Heart left ventricle (tissue), 16 donors: Measurements from ENCODE around the gene RNF141. TPM values are rescaled to one million over a fixed set of nuclear protein-coding genes. Genes with fewer than 3 reads are reported as not detected.

Experiments
- ATAC-seq, 4 donors: fragments of 200-7000 bp; cut with Tn5 transposase; one replicate each; pipeline ENCODE4 v1.9.1; 2020 to 2022; ENCODE audit warnings: moderate library complexity in 4 of 4, mild to moderate bottlenecking in 3 of 4, moderate number of reproducible peaks in 1 of 4
- DNase-seq, 5 donors: peaks; one replicate each; pipeline ENCODE4 v3.0.0-alpha.2; 2020
- H3K27ac ChIP-seq, 12 donors: fragments of 200-600 bp; sonication (generic) in 4 of 12; one replicate each; pipeline versions ENCODE4 v1.5.0 to v1.8.0; 2016 to 2022; ENCODE audit warnings: mild to moderate bottlenecking in 2 of 12
- H3K27me3 ChIP-seq, 9 donors: fragments of 200-600 bp; sonication (generic) in 2 of 9; one replicate each; pipeline versions ENCODE4 v1.5.1 to v1.8.0; 2016 to 2022; ENCODE audit warnings: mild to moderate bottlenecking in 3 of 9
- H3K36me3 ChIP-seq, 9 donors: fragments of 200-600 bp; sonication (generic) in 2 of 9; one replicate each; pipeline versions ENCODE4 v1.5.0 to v1.8.0; 2018 to 2022; ENCODE audit warnings: mild to moderate bottlenecking in 2 of 9
- H3K4me1 ChIP-seq, 12 donors: fragments of 200-600 bp; sonication (generic) in 4 of 12; one replicate each; pipeline versions ENCODE4 v1.5.0 to v1.8.0; 2016 to 2022; ENCODE audit warnings: mild to moderate bottlenecking in 3 of 12
- H3K4me3 ChIP-seq, 12 donors: fragments of 200-600 bp; sonication (generic) in 4 of 12; one replicate each; pipeline versions ENCODE4 v1.5.0 to v1.8.0; 2017 to 2022; ENCODE audit warnings: mild to moderate bottlenecking in 9 of 12, moderate library complexity in 4 of 12
- H3K9me3 ChIP-seq, 12 donors: fragments of 200-600 bp; sonication (generic) in 4 of 12; one replicate each; pipeline versions ENCODE4 v1.5.0 to v1.8.0; 2016 to 2022; ENCODE audit warnings: mild to moderate bottlenecking in 1 of 12
- CTCF ChIP-seq, 12 donors: fragments of 200-600 bp; sonication (generic) in 4 of 12; IDR thresholded peaks; one replicate each; pipeline versions ENCODE4 v1.5.0 to v1.8.0; 2018 to 2022; ENCODE audit warnings: antibody characterized with exemption in 12 of 12, mild to moderate bottlenecking in 5 of 12
- POLR2A ChIP-seq, 2 donors: fragments of 450-650 bp; IDR thresholded peaks; one replicate each; pipeline ENCODE4 v1.6.1; 2017; ENCODE audit warnings: antibody characterized with exemption in 2 of 2, mild to moderate bottlenecking in 2 of 2, moderate library complexity in 2 of 2
- WGBS, 4 donors: extraction: QIAGEN DNeasy Blood & Tissue Kit in 2 of 4; methylation state at CpG; one replicate each; pipeline versions ENCODE4 v1.1.5 to v1.1.7; 2013 to 2018; 5-methylcytosine and 5-hydroxymethylcytosine counted together
- intact Hi-C, 10 donors: fragments of 100-400 bp; cut with DNase I; formaldehyde crosslinking; loops; one replicate each; pipeline versions ENCODE4 v1.11.1 to v1.14.2; 2022
- polyA plus RNA-seq, 2 donors: library from polyadenylated mRNA; stranded (reverse); fragments of 200-250 nt; gene quantifications; one replicate each; pipeline ENCODE4 v1.2.3, GENCODE V29; 2013
- total RNA-seq, 9 donors: library from RNA; depleted of rRNA in 2 of 9; stranded (reverse); fragments of >200 nt in 2 of 9; fragmentation: NEBNext Ultra II Directional in 3 of 9; extraction: Animal tissue kit (Norgen Biotek cat#: 25700) in 3 of 9; gene quantifications; one replicate each; pipeline versions ENCODE4 v1.1.0 to v1.2.4, GENCODE V29; 2016 to 2023
- donor health status: ischemic (EF 13 %, LVEDD 7.1; RV severe dilation, severe dysfunction).
- donor health status: healthy with polysubstance abuse.
- donor health status: DM: no; HTN: yes; CAD: no.
- donor health status: DM: no; HTN: no; CAD: no.
- donor health status: ischemic (EF 25% LVEDD 6.9; RV normal size, moderate dysfunction).
- donor health status: ischemic (EF 25% LVEDD 5.7; RV mildly dilated, moderate dysfunction).
- donor health status: healthy.
- donor health status: DM: yes; HTN: yes; CAD: no.
- donor health status: ischemic (EF 35%, LVEDD 5.7; RV mildly dilated, moderate dysfunction).
- donor health status: nonischemic (EF 11% LVEDD 7.7; RV severe dilation, severe dysfunction).
- donor health status: DM: yes; HTN: yes; CAD: no.
- donor health status: PGD.
- donor health status: ischemic (EF 29% LVEDD 5.4; RV normal size, mild dysfunction).
- donor health status: nonischemic (EF 23%, LVEDD 6.1; RV moderate dilation, normal function).

Gene RNF141
- total and polyA plus RNA-seq, 11 donors: 7.8 to 42.8 (median 30.7) TPM

GRCh38 chr11:10502065-10502680 lies 38.8 kb downstream of the RNF141 start:
- no peak for ATAC-seq
- TF ChIP-seq CTCF (IDR thresholded peaks at IDR 0.05) (no peak), POLR2A (IDR thresholded peaks at IDR 0.05) (no peak)
- no peak overlapping the region for H3K4me3 ChIP-seq
- H3K27ac ChIP-seq: peak overlapping the region in 1 of 12 donors; percentile 90
- H3K4me1 ChIP-seq: peaks cover 0 to 25% (median 0%) of the 10 kb centered on the region in 12 donors
- intact Hi-C loops: loop anchor here in 1 of 10 donors (10.0 kb wide), 1 partner anchor 97 kb away; no protein-coding TSS in a partner anchor
- H3K9me3 ChIP-seq: no peaks in the 10 kb centered on the region
- no peaks in the 10 kb centered on the region for H3K27me3 ChIP-seq
- WGBS, 4 donors: 94 to 97% (median 95%) methylated on average over 6 of the region's 6 CpGs
- H3K36me3 ChIP-seq: peaks cover 0 to 60% (median 0%) of the 10 kb centered on the region in 9 donors
- no peak for DNase-seq

GRCh38 chr11:10500757-10501684 lies 40.0 kb downstream of the RNF141 start:
- 91 to 95% (median 94%) methylated on average over 18 to 20 of the region's 20 CpGs for WGBS, 4 donors
- Histone ChIP-seq H3K27me3 (no peaks in the 10 kb centered on the region), H3K36me3 (peaks cover 0 to 69% (median 0%) of the 10 kb centered on the region in 9 donors)

GRCh38 chr11:10499874-10500601 lies 40.9 kb downstream of the RNF141 start:
- DNase-seq (no peak), ATAC-seq (no peak)
- H3K27me3 ChIP-seq: no peaks in the 10 kb centered on the region
- no peak overlapping the region for H3K4me3 ChIP-seq
- peaks cover 0 to 68% (median 0%) of the 10 kb centered on the region in 9 donors for H3K36me3 ChIP-seq
- no peaks in the 10 kb centered on the region for H3K9me3 ChIP-seq
- intact Hi-C loops: loop anchor here in 2 of 10 donors (10.0 kb wide), 1 partner anchor 95 kb away; no protein-coding TSS in a partner anchor
- peaks cover 0 to 15% (median 0%) of the 10 kb centered on the region in 12 donors for H3K4me1 ChIP-seq
- TF ChIP-seq CTCF (IDR thresholded peaks at IDR 0.05) (no peak), POLR2A (IDR thresholded peaks at IDR 0.05) (no peak)
- 83 to 97% (median 94%) methylated on average over 8 to 15 of the region's 15 CpGs for WGBS, 4 donors
- no peak overlapping the region for H3K27ac ChIP-seq

More at GRCh38 chr11:10500757-10501684, 40.0 kb downstream of the RNF141 start:
- TF ChIP-seq POLR2A (IDR thresholded peaks at IDR 0.05) (no peak), CTCF (IDR thresholded peaks at IDR 0.05) (no peak)
- DNase-seq (no peak), ATAC-seq (no peak)
- H3K4me1 ChIP-seq: peaks cover 0 to 24% (median 0%) of the 10 kb centered on the region in 12 donors
- intact Hi-C loops: loop anchor here in 1 of 10 donors (10.0 kb wide), 1 partner anchor 96 kb away; no protein-coding TSS in a partner anchor
- no peak overlapping the region for H3K4me3 ChIP-seq
- H3K27ac ChIP-seq: peak overlapping the region in 1 of 12 donors; percentile 90
- no peaks in the 10 kb centered on the region for H3K9me3 ChIP-seq
